Mesothelial cell of epicardium (in vitro differentiated cells): ENCODE measurements around the gene PLSCR5. TPM values are rescaled to one million over a fixed set of nuclear protein-coding genes. Genes with fewer than 3 reads are reported as not detected.

Experiments
- DNase-seq, 2 experiments: peaks; one replicate each; pipeline ENCODE4 v3.0.0; 2021; ENCODE audit warnings: low spot score in 2 of 2; ENCODE audit not compliant: unreplicated experiment in 2 of 2
- H3K27ac Mint-ChIP-seq: 2 replicates; pipeline ENCODE4 v1.8.0; 2021; ENCODE audit warnings: mixed read lengths
- H3K27me3 Mint-ChIP-seq: 2 replicates; pipeline ENCODE4 v1.8.0; 2021; ENCODE audit warnings: low read depth, mixed read lengths
- H3K36me3 Mint-ChIP-seq: 2 replicates; pipeline ENCODE4 v1.8.0; 2021; ENCODE audit warnings: mixed read lengths
- H3K4me1 Mint-ChIP-seq: 2 replicates; pipeline ENCODE4 v1.8.0; 2021; ENCODE audit warnings: mixed read lengths
- H3K4me3 Mint-ChIP-seq: 2 replicates; pipeline ENCODE4 v1.8.0; 2021; ENCODE audit warnings: mild to moderate bottlenecking, moderate library complexity, mixed read lengths
- H3K9me3 Mint-ChIP-seq: 2 replicates; pipeline ENCODE4 v1.8.0; 2021; ENCODE audit warnings: mixed read lengths
- CTCF ChIP-seq: fragments of 200-600 bp; sonication (generic); IDR thresholded peaks from one replicate; pipeline ENCODE4 v1.5.0; 2021; ENCODE audit warnings: antibody characterized with exemption; ENCODE audit not compliant: unreplicated experiment
- total RNA-seq: library from RNA; stranded (reverse); gene quantifications from 3 replicates; pipeline ENCODE4 v1.2.1, GENCODE V29; 2021

Gene PLSCR5
- total RNA-seq: 0.20 TPM in 1 of 3 replicates, not detected in the others

DNA sequence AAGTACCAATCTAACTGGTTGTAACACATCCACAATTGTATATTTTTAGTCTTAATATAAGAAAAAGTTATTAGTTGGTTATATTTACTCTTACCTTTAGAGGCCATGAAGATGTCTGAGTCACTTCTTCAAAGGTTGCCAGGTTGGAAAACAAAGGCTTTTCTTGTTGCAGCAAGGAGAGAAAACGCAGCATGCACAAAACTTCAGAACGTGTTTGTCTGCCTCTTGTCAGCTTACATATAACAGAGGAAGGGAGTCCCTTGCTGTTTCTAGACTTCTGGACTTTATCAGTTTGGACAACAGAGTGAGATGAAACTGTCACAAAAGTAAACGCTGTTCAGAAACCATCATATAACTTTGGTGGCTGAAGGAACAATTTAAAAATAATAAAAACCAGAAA lies at the start of gene PLSCR5:
Gene PLSCR5 (minus strand): TSS at position 241 of the 400 bp plus-strand sequence. CDS start 134 bp downstream, at position 107.
- no peaks in the 10 kb centered on the region for H3K27me3 Mint-ChIP-seq
- TF ChIP-seq CTCF: no peak
- H3K9me3 Mint-ChIP-seq: no peaks in the 10 kb centered on the region
- no peak within 1 kb of the TSS for H3K27ac Mint-ChIP-seq
- no peak for DNase-seq
- H3K4me1 Mint-ChIP-seq: peaks cover 2% of the 10 kb centered on the region
- no peaks in the 10 kb centered on the region for H3K36me3 Mint-ChIP-seq
- H3K4me3 Mint-ChIP-seq: no peak within 1 kb of the TSS

GRCh38 chr3:146653978-146654377 lies 48.8 kb upstream of the PLSCR5 start:
- no peaks in the 10 kb centered on the region for H3K36me3 Mint-ChIP-seq
- no peak overlapping the region for H3K27ac Mint-ChIP-seq
- H3K9me3 Mint-ChIP-seq: peaks cover 3% of the 10 kb centered on the region
- no peaks in the 10 kb centered on the region for H3K27me3 Mint-ChIP-seq
- H3K4me1 Mint-ChIP-seq: no peaks in the 10 kb centered on the region
- H3K4me3 Mint-ChIP-seq: no peak overlapping the region
- no peak for DNase-seq
- TF ChIP-seq CTCF: no peak

GRCh38 chr3:146650691-146651442 lies 45.7 kb upstream of the PLSCR5 start:
- TF ChIP-seq CTCF: no peak
- Mint-ChIP-seq H3K27ac (no peak overlapping the region), H3K36me3 (no peaks in the 10 kb centered on the region), H3K27me3 (no peaks in the 10 kb centered on the region), H3K4me1 (no peaks in the 10 kb centered on the region), H3K4me3 (no peak overlapping the region), H3K9me3 (no peaks in the 10 kb centered on the region)
- no peak for DNase-seq

- no peak for TF ChIP-seq CTCF
- no peak overlapping the region for H3K27ac Mint-ChIP-seq
- H3K4me3 Mint-ChIP-seq: no peak overlapping the region
- no peak for DNase-seq
- H3K9me3 Mint-ChIP-seq: no peaks in the 10 kb centered on the region
- H3K36me3 Mint-ChIP-seq: no peaks in the 10 kb centered on the region
- no peaks in the 10 kb centered on the region for H3K27me3 Mint-ChIP-seq
- no peaks in the 10 kb centered on the region for H3K4me1 Mint-ChIP-seq
Measured at GRCh38 chr3:146646261-146646660, 41.1 kb upstream of the PLSCR5 start.

DNA sequence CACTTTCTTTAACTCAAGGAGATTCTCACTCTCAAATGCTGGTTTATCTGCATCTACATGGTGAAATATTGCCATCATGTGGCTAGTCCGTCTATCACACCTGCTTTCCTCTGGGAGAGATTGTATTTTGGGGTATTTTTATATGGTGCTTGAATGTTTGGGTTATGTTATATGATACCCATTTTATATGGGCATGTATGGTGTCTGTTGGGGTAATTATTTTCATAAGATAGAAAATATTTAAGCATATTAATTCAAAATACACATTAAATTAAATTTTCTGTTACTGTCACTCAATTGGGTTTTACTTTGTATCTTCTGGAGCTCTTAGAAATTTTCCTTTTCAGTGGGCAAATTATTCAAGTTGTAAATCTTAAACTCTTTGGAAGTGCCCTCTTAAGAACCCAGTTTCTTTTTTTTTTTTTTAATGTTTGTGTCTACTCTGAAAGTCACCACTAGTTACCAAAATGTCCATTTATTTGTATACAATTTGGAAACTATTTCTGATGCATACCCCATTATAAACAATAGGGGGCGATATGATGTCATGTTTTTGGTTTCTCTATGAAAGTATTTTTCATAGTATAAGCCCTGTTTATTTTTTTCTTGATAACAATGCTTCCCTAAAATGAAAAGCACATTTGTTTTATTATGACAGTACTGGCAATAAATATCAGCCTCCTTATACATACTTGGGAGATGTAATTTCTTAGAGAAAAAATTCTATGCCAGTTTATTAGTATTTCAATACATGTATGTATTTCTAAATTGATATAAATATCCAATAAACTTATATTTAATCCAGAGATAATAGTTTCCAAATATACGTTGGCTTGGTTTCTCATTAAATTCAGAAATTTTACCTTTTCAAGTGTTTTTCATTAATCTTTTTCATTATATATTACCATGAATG lies 36.1 kb upstream of the PLSCR5 start:
- peak; percentile 85 for TF ChIP-seq CTCF
- DNase-seq: no peak
- Mint-ChIP-seq H3K36me3 (no peaks in the 10 kb centered on the region), H3K4me3 (no peak overlapping the region), H3K9me3 (no peaks in the 10 kb centered on the region), H3K27ac (no peak overlapping the region), H3K4me1 (no peaks in the 10 kb centered on the region), H3K27me3 (no peaks in the 10 kb centered on the region)
